Raji (cell line): ENCODE results near the gene DPYSL5.

Experiments used
- POLR2A ChIP-seq: IDR thresholded peaks from 2 replicates; pipeline ENCODE4 v1.6.1; 2011; ENCODE audit warnings: low read depth, low read length, control low read depth; ENCODE audit not compliant: insufficient read depth

Gene DPYSL5

GRCh38 chr2:26971911-26972786, 124.2 kb downstream of the DPYSL5 start:
- TF ChIP-seq POLR2A = no peak

- no peak for TF ChIP-seq POLR2A
These were observed 126.4 kb downstream of the DPYSL5 start for GRCh38 chr2:26974352-26974751.

DNA sequence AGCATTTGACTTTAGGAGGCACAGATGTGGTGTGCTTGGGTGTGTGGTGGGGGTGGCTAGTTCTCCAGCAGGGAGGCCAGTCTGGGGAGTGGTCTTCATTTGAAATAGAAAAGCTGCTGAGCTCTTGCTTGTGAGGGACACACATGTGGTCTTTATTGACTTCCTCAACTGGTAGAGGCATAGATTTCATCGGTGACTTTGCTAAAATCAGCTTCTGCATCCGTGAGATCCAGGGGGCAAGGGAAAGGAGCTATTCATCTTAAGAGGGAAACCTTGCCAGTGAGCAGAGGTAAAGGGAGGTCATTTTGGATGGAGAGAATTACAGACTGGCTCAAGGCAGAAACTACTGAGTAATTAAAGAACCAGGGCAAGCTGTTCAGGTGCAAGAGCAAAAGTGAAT, 127.2 kb downstream of the DPYSL5 start:
- TF ChIP-seq POLR2A = no peak

- no peak for TF ChIP-seq POLR2A
These were observed 127.7 kb downstream of the DPYSL5 start for GRCh38 chr2:26975656-26976055.

- no peak for TF ChIP-seq POLR2A
These were observed 128.3 kb downstream of the DPYSL5 start for GRCh38 chr2:26976237-26976636.

- no peak for TF ChIP-seq POLR2A
These were observed 129.1 kb downstream of the DPYSL5 start for GRCh38 chr2:26977012-26977411.

DNA sequence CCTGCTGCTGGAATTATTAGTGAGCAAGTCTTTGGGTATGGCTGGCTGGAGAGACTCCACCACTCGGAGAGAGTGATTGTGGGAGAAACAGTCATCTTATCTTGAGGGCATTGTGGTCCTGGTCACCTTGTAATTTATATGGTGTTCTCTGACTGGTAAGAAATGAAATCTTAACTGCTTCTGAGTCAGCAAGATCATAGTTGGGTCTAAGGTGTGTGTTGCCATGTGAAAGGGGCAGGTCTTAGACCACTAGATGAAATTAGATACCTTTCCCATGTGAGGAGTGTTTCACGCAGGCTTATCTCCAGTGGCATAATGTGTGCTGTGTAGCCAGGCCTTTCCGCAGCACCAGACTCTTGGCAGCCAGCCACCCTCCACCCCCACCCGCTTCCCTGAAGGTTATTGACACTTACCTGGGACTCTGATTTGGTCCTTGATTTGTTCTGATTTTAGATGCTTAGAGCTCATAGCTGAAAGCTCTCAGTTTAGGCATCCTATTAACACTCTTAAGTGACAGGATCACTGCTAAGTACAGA, 130.2 kb downstream of the DPYSL5 start:
- TF ChIP-seq POLR2A = no peak

DNA sequence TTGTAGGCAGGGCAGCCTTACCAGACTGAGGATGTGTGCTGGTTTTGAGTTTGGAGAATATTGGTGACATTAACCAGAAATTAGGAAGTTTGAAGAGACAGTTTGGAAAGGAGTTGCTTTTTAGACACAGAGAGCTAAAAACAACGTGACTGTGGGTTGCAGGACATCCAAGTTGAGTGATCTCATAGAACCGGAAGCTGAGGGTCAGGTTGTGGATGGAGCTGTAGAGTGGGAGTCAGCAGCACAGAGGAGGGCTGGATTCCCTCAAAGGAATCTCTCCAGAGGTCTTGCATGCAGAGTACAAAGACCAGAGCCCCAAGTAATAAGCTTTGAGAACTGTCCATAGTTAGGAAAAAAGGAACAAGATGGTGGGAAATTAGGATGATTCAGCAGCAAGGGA, 131.8 kb downstream of the DPYSL5 start:
- TF ChIP-seq POLR2A = no peak

DNA sequence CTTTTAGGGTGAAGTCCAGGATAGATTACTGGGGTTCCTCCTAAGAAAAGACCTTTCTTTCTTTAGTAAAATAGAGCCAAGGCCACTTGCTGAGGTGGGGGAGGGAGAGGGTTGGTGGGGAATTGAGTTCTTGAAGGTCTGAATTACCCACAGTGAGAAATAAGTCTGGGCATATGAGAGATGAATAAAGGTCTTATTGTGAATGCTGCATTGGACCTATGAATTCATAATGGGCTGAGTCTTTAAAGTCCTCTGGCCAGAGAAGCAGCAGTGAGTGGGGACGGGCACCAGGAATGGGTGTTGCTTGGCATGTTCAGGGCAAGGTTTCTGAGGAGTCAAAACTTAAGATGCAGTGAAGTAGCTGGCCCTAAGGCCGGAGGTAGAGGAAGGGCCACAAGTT, 133.0 kb downstream of the DPYSL5 start:
- TF ChIP-seq POLR2A = no peak

GRCh38 chr2:26982102-26982742, 134.3 kb downstream of the DPYSL5 start:
- TF ChIP-seq POLR2A = no peak

- no peak for TF ChIP-seq POLR2A
These were observed 135.8 kb downstream of the DPYSL5 start for GRCh38 chr2:26983746-26984145.

DNA sequence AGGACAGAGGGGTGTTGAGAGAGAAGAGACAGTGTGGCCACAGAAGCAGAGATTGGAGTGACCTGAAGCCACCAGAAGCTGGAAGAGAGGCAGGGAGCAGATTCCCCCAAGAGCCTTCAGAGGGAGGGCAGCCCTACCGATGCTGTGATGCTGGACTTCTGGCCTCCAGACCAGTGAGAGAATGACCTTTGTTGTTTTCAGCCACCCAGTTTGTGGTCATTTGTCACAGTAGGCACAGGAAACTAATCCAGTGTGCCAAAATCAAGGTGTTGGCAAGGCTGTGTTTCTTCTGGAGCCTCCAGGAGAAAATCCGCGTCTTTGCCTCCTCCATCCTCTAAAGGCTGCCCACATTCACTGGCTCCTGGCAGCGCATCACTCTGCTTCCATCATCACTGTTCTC, 137.9 kb downstream of the DPYSL5 start:
- TF ChIP-seq POLR2A = no peak

- no peak for TF ChIP-seq POLR2A
These were observed 138.6 kb downstream of the DPYSL5 start for GRCh38 chr2:26986576-26986975.

GRCh38 chr2:26988058-26988860, 140.3 kb downstream of the DPYSL5 start:
- no peak for TF ChIP-seq POLR2A

- TF ChIP-seq POLR2A = no peak
These were observed 141.2 kb downstream of the DPYSL5 start for GRCh38 chr2:26989156-26989555.
